Ishikawa (cell line): ENCODE results near the gene PDE4B.

Source experiments
- FOXM1 ChIP-seq: IDR thresholded peaks from 2 replicates; pipeline ENCODE4 v1.6.1; 2012; ENCODE audit warnings: low read depth, borderline replicate concordance
- TAF1 ChIP-seq: IDR thresholded peaks from 2 replicates; pipeline ENCODE4 v1.6.1; 2012; ENCODE audit warnings: low read depth, mild to moderate bottlenecking
- YY1 ChIP-seq: IDR thresholded peaks from 2 replicates; pipeline ENCODE4 v1.6.1; 2012; ENCODE audit warnings: low read depth
- TF ChIP-seq, protein P1 (sequence below): IDR thresholded peaks from 2 replicates; pipeline ENCODE4 v1.6.1; 2012
- TF ChIP-seq, protein P2 (sequence below): IDR thresholded peaks from 2 replicates; pipeline ENCODE4 v1.6.1; 2012; ENCODE audit warnings: low read depth, mild to moderate bottlenecking

DNA sequence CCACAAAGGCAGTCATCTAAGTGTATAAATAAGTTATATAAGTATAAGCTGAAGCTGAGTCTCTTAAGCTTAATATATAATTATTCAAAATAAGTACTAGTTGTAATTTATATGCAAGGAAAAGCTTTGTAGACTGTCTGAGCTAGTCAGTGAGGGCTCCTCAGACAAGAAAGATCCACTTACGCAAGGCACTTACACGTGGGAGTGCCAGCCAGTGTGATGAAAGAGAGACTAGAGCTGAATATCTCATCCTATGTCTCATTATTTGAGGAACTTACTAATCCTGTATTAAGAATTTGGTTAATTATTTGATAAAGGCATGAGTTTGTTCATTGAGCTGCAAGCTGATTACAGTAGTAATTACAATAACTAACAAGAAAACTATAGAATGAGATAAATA is 146.9 kb downstream of the PDE4B start:
- TF ChIP-seq, protein P1, sequence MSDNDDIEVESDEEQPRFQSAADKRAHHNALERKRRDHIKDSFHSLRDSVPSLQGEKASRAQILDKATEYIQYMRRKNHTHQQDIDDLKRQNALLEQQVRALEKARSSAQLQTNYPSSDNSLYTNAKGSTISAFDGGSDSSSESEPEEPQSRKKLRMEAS, result no peak
- TF ChIP-seq TAF1, result no peak
- no peak for TF ChIP-seq FOXM1
- TF ChIP-seq YY1, result no peak
- TF ChIP-seq, protein P2, sequence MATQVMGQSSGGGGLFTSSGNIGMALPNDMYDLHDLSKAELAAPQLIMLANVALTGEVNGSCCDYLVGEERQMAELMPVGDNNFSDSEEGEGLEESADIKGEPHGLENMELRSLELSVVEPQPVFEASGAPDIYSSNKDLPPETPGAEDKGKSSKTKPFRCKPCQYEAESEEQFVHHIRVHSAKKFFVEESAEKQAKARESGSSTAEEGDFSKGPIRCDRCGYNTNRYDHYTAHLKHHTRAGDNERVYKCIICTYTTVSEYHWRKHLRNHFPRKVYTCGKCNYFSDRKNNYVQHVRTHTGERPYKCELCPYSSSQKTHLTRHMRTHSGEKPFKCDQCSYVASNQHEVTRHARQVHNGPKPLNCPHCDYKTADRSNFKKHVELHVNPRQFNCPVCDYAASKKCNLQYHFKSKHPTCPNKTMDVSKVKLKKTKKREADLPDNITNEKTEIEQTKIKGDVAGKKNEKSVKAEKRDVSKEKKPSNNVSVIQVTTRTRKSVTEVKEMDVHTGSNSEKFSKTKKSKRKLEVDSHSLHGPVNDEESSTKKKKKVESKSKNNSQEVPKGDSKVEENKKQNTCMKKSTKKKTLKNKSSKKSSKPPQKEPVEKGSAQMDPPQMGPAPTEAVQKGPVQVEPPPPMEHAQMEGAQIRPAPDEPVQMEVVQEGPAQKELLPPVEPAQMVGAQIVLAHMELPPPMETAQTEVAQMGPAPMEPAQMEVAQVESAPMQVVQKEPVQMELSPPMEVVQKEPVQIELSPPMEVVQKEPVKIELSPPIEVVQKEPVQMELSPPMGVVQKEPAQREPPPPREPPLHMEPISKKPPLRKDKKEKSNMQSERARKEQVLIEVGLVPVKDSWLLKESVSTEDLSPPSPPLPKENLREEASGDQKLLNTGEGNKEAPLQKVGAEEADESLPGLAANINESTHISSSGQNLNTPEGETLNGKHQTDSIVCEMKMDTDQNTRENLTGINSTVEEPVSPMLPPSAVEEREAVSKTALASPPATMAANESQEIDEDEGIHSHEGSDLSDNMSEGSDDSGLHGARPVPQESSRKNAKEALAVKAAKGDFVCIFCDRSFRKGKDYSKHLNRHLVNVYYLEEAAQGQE, result no peak
